Esophagus squamous epithelium (tissue), 4 donors: ENCODE results near the gene PTGR1.

Experiments
- POLR2A ChIP-seq, 4 donors: fragments of 450-650 bp; IDR thresholded peaks; one replicate each; pipeline ENCODE4 v1.6.1; 2017; ENCODE audit warnings: antibody characterized with exemption in 4 of 4, mild to moderate bottlenecking in 4 of 4, moderate library complexity in 3 of 4
- TF ChIP-seq, protein P1 (sequence below), 6 experiments: fragments of 450-650 bp in 4 of 6; fragments of 200-600 bp in 2 of 6; sonication (generic) in 2 of 6; IDR thresholded peaks; one replicate each; pipeline ENCODE4 v1.5.1; 2016 to 2019; ENCODE audit warnings: antibody characterized with exemption in 6 of 6, mild to moderate bottlenecking in 4 of 6, moderate library complexity in 4 of 6

DNA sequence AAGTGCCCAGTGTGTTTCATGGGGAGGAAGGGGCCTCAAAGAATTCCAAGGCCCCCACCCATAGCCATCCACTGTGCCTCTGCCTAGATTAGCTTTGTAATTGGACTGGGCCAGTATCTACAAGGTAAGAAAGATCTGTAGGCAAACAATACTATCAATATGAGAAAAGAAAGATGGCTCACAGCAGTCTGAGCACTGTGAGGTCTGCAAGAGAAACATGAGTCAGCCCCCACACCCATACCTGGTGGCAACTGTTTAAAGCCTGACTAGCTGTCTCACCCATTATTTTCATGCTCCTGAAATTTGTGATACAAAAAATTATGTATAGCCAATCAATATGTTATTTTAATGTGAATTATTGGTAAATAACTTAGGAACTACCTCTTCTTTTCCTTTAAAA lies 84.5 kb downstream of the PTGR1 start:
- TF ChIP-seq, protein P1, sequence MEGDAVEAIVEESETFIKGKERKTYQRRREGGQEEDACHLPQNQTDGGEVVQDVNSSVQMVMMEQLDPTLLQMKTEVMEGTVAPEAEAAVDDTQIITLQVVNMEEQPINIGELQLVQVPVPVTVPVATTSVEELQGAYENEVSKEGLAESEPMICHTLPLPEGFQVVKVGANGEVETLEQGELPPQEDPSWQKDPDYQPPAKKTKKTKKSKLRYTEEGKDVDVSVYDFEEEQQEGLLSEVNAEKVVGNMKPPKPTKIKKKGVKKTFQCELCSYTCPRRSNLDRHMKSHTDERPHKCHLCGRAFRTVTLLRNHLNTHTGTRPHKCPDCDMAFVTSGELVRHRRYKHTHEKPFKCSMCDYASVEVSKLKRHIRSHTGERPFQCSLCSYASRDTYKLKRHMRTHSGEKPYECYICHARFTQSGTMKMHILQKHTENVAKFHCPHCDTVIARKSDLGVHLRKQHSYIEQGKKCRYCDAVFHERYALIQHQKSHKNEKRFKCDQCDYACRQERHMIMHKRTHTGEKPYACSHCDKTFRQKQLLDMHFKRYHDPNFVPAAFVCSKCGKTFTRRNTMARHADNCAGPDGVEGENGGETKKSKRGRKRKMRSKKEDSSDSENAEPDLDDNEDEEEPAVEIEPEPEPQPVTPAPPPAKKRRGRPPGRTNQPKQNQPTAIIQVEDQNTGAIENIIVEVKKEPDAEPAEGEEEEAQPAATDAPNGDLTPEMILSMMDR (IDR thresholded peaks at IDR 0.05): no peak
- no peak for TF ChIP-seq POLR2A (IDR thresholded peaks at IDR 0.05)
